Loucy (cell line): ENCODE results near the gene GGA1.
"Not testable (repeated sequence)": the region's sequence is repeated elsewhere in the genome, so short reads cannot be mapped to it uniquely, and the experiment has no call there.

ENCODE experiments used
- H2AFZ ChIP-seq: fragments of 200-600 bp; sonication (generic); 2 replicates; pipeline ENCODE4 v1.6.0; 2016; ENCODE audit warnings: antibody characterized with exemption, mild to moderate bottlenecking, low read length, moderate library complexity
- H3F3A ChIP-seq: fragments of 200-600 bp; 2 replicates; pipeline ENCODE4 v1.6.0; 2016; ENCODE audit warnings: antibody characterized with exemption, low read depth, mild to moderate bottlenecking
- H3K27me3 ChIP-seq: fragments of 200-600 bp; sonication (generic); 2 replicates; pipeline ENCODE4 v1.6.1; 2014; ENCODE audit warnings: low read length, mild to moderate bottlenecking; ENCODE audit not compliant: insufficient read depth, poor library complexity, severe bottlenecking
- H3K36me3 ChIP-seq: fragments of 200-600 bp; sonication (generic); 2 replicates; pipeline ENCODE4 v1.6.1; 2016; ENCODE audit warnings: low read length; ENCODE audit not compliant: insufficient read depth
- H3K4me1 ChIP-seq: fragments of 200-600 bp; sonication (generic); 2 replicates; pipeline ENCODE4 v1.5.1; 2014; ENCODE audit warnings: low read length, mild to moderate bottlenecking; ENCODE audit not compliant: insufficient read depth, poor library complexity, severe bottlenecking
- H3K4me2 ChIP-seq: fragments of 200-600 bp; sonication (generic); 2 replicates; pipeline ENCODE4 v1.6.0; 2014; ENCODE audit warnings: antibody characterized with exemption, low read length, low read depth, mild to moderate bottlenecking; ENCODE audit not compliant: poor library complexity, severe bottlenecking
- H3K4me3 ChIP-seq: fragments of 200-600 bp; sonication (generic); 2 replicates; pipeline ENCODE4 v1.5.1; 2014; ENCODE audit warnings: low read length, mild to moderate bottlenecking, mixed read lengths; ENCODE audit not compliant: poor library complexity, severe bottlenecking
- H3K79me2 ChIP-seq: fragments of 200-600 bp; sonication (generic); 2 replicates; pipeline ENCODE4 v1.6.1; 2014; ENCODE audit warnings: low read length; ENCODE audit not compliant: insufficient read depth
- H3K9ac ChIP-seq: fragments of 200-600 bp; sonication (generic); 2 replicates; pipeline ENCODE4 v1.6.0; 2014; ENCODE audit warnings: mild to moderate bottlenecking, low read depth, low read length, moderate library complexity; ENCODE audit not compliant: poor library complexity, severe bottlenecking
- H3K9me2 ChIP-seq: fragments of 200-600 bp; sonication (generic); replicated peaks from 2 replicates; pipeline ENCODE4 v1.6.1; 2016; ENCODE audit warnings: low read depth, low read length, mixed read lengths
- H3K9me3 ChIP-seq: fragments of 200-600 bp; sonication (generic); 2 replicates; pipeline ENCODE4 v1.6.1; 2014; ENCODE audit warnings: mild to moderate bottlenecking, antibody characterized with exemption, low read length, low read depth; ENCODE audit not compliant: insufficient read depth
- H4K20me1 ChIP-seq: fragments of 200-600 bp; sonication (generic); 2 replicates; pipeline ENCODE4 v1.6.0; 2014; ENCODE audit warnings: antibody characterized with exemption, low read length, mild to moderate bottlenecking; ENCODE audit not compliant: insufficient read depth, poor library complexity, severe bottlenecking
- EZH2phosphoT487 ChIP-seq: fragments of 200-600 bp; IDR thresholded peaks from 2 replicates; pipeline ENCODE4 v1.6.1; 2018; ENCODE audit warnings: antibody characterized with exemption, mild to moderate bottlenecking, moderate library complexity, borderline replicate concordance
- TF ChIP-seq, protein P1 (sequence below): fragments of 200-600 bp; sonication (generic); conservative IDR thresholded peaks from 2 replicates; pipeline ENCODE4 v1.5.1; 2014; ENCODE audit warnings: mild to moderate bottlenecking, antibody characterized with exemption, low read length

GGA1 gene

DNA sequence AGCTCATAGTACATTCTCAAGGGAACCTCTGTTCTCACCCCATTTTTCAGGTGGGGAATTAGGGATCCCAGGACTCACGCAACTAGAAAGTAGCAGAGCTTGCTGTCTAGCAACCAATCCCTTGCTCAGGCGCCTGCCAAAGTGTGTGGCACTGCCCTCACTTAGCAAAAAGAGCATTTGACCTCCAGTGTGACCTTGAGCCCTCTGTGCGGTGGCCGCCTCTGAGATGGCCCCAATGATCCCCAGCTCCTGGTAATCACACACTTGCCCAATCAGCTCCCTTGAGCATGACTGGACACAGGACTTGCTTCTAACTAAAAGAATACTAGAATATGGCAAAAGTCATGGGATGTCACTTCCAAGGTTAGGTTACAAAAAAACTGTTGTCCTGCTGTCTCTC lies 26.1 kb upstream of the GGA1 start:
- no peaks in the 10 kb centered on the region for H3K79me2 ChIP-seq
- no peaks in the 10 kb centered on the region for H3K27me3 ChIP-seq
- H3K9me2 ChIP-seq: no peaks in the 10 kb centered on the region
- TF ChIP-seq EZH2phosphoT487: no peak
- TF ChIP-seq, protein P1, sequence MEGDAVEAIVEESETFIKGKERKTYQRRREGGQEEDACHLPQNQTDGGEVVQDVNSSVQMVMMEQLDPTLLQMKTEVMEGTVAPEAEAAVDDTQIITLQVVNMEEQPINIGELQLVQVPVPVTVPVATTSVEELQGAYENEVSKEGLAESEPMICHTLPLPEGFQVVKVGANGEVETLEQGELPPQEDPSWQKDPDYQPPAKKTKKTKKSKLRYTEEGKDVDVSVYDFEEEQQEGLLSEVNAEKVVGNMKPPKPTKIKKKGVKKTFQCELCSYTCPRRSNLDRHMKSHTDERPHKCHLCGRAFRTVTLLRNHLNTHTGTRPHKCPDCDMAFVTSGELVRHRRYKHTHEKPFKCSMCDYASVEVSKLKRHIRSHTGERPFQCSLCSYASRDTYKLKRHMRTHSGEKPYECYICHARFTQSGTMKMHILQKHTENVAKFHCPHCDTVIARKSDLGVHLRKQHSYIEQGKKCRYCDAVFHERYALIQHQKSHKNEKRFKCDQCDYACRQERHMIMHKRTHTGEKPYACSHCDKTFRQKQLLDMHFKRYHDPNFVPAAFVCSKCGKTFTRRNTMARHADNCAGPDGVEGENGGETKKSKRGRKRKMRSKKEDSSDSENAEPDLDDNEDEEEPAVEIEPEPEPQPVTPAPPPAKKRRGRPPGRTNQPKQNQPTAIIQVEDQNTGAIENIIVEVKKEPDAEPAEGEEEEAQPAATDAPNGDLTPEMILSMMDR: no peak
- H3F3A ChIP-seq: no peaks in the 10 kb centered on the region
- no peaks in the 10 kb centered on the region for H4K20me1 ChIP-seq
- H3K4me1 ChIP-seq: peaks cover 5% of the 10 kb centered on the region
- H3K4me2 ChIP-seq: no peak overlapping the region
- no peak overlapping the region for H3K9ac ChIP-seq
- no peak overlapping the region for H2AFZ ChIP-seq
- no peak overlapping the region for H3K4me3 ChIP-seq
- H3K9me3 ChIP-seq: no peaks in the 10 kb centered on the region
- no peaks in the 10 kb centered on the region for H3K36me3 ChIP-seq

DNA sequence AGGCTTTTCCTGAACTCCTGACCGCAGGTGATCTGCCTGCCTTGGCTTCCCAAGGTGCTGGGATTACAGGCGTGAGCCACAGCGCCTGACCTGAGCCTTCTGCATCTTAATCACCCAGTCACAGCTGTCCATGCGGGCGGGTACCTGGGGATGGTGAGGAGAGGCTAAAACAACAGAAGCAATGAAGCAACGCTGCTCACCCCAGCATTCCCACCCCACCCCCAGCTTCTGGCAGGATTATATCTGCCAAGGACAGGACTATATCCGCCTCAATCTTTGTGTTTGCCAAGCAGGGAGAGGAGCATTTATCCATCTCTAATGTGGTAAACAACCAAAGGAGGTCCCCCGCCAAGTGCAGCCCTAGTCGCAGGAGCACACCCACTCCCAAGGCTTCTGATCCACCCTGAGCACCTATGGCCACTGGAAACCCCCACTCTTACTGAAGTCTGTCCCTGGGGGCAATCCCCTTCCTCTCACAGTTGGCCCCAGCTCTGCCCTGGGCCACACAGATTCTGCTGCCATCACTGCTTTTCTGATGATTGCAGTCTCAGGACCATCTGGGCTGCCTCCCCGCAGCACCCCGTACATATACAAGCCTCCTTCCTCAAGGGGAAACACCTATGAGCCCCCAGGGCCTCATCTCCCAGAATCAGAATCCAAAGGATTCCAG lies 20.0 kb upstream of the GGA1 start:
- Histone ChIP-seq H3K9me3 (no peaks in the 10 kb centered on the region), H2AFZ (no peak overlapping the region), H3K4me2 (no peak overlapping the region), H3K4me3 (no peak overlapping the region), H3K79me2 (no peaks in the 10 kb centered on the region), H3K4me1 (no peaks in the 10 kb centered on the region), H4K20me1 (no peaks in the 10 kb centered on the region), H3K27me3 (no peaks in the 10 kb centered on the region), H3K9me2 (no peaks in the 10 kb centered on the region), H3F3A (no peaks in the 10 kb centered on the region), H3K36me3 (no peaks in the 10 kb centered on the region), H3K9ac (no peak overlapping the region)
- TF ChIP-seq, protein P1: no peak
- no peak for TF ChIP-seq EZH2phosphoT487

DNA sequence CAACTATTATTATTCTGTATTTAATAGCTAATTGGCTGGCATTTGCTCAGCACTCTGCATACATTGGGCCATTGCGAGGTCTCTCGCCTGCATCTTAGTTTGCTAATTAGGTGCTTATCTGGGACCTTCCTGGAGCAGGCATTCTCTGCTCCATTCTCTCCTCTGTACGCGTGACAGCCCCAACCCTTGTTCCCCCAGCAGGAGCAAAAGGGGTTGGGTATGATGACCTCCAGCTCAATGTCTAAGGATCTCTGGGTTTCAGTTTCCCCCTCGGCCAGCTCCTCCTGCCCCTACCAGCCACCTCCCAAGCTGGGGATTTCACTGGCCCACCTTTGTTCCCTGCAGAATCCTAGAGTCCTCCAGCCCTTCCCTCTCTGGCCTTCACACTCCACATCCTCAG lies 19.0 kb upstream of the GGA1 start:
- Histone ChIP-seq H4K20me1 (no peaks in the 10 kb centered on the region), H3K4me3 (no peak overlapping the region), H3K79me2 (no peaks in the 10 kb centered on the region), H3K9ac (no peak overlapping the region), H3K36me3 (no peaks in the 10 kb centered on the region), H2AFZ (no peak overlapping the region), H3F3A (no peaks in the 10 kb centered on the region), H3K9me2 (no peaks in the 10 kb centered on the region), H3K9me3 (no peaks in the 10 kb centered on the region), H3K4me1 (no peaks in the 10 kb centered on the region), H3K4me2 (no peak overlapping the region), H3K27me3 (no peaks in the 10 kb centered on the region)
- TF ChIP-seq, protein P1: no peak
- TF ChIP-seq EZH2phosphoT487: no peak

DNA sequence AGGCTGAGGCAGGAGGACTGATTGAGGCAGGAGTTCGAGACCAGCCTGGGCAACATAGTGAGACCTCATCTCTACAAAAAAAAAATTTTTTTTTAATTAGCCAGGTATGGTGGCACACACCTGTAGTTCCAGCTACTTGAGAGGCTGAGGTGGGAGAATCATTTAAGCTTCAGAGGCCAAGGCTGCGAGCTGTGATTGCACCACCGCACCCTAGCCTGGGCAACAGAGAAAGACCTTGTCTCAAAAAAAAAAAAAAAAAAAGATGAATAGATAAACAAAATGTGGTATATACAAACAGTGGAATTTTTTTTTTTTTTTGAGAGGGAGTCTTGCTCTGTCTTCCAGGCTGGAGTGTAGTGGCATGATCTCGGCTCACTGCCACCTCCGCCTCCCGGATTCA lies 17.6 kb upstream of the GGA1 start:
- H3K27me3 ChIP-seq, H3K4me2 ChIP-seq, H3F3A ChIP-seq, H3K79me2 ChIP-seq, H3K9ac ChIP-seq, H3K36me3 ChIP-seq, H2AFZ ChIP-seq, H3K9me2 ChIP-seq, H3K9me3 ChIP-seq, H3K4me1 ChIP-seq, H3K4me3 ChIP-seq, H4K20me1 ChIP-seq: not testable (repeated sequence)
